NCI-H460 (cell line): Measurements from ENCODE around the gene LGI4. TPM values are rescaled to one million over a fixed set of nuclear protein-coding genes. Genes with fewer than 3 reads are reported as not detected.

Source experiments
- DNase-seq: peaks from one replicate; pipeline ENCODE4 v3.0.0-alpha.2; 2016; ENCODE audit warnings: low read depth; ENCODE audit errors: extremely low read depth
- small RNA-seq, 2 experiments: library from RNA; depleted of rRNA; stranded (forward); fragments of <200 nt; gene quantifications; one replicate each; pipeline ENCODE3, GENCODE V24; 2014
- total RNA-seq: library from RNA; depleted of rRNA; stranded (reverse); fragments of >200 nt; shearing (Covaris generic); gene quantifications from 2 replicates; pipeline ENCODE4 v1.2.3, GENCODE V29; 2014; rRNA removed

The LGI4 gene
- total RNA-seq, 1 experiment from 2014 or later, result 0.12 TPM

- DNase-seq, result no peak
Measured at GRCh38 chr19:35089554-35089953, 45.3 kb downstream of the LGI4 start.

GRCh38 chr19:35088131-35088913, 46.5 kb downstream of the LGI4 start:
- DNase-seq, result no peak

- no peak for DNase-seq
Measured at GRCh38 chr19:35087393-35087792, 47.5 kb downstream of the LGI4 start.

- DNase-seq, result no peak
Measured at GRCh38 chr19:35086455-35086854, 48.4 kb downstream of the LGI4 start.

GRCh38 chr19:35085947-35086346, 48.9 kb downstream of the LGI4 start:
- no peak for DNase-seq

GRCh38 chr19:35084509-35084762, 50.4 kb downstream of the LGI4 start:
- DNase-seq, result no peak

GRCh38 chr19:35083691-35084508, 51.0 kb downstream of the LGI4 start:
- no peak for DNase-seq

GRCh38 chr19:35081201-35081600, 53.7 kb downstream of the LGI4 start:
- no peak for DNase-seq

- no peak for DNase-seq
Measured at GRCh38 chr19:35080613-35081170, 54.2 kb downstream of the LGI4 start.

GRCh38 chr19:35079826-35080225, 55.0 kb downstream of the LGI4 start:
- DNase-seq, result no peak

- DNase-seq, result no peak
Measured at GRCh38 chr19:35077411-35078223, 57.2 kb downstream of the LGI4 start.

- DNase-seq, result no peak
Measured at GRCh38 chr19:35076657-35077056, 58.2 kb downstream of the LGI4 start.

- no peak for DNase-seq
Measured at GRCh38 chr19:35076026-35076370, 58.9 kb downstream of the LGI4 start.

- DNase-seq, result no peak
Measured at GRCh38 chr19:35075202-35076025, 59.4 kb downstream of the LGI4 start.

Small RNA genes lying within 50 kb of the gene (small RNA-seq; reads per million reads assigned to genes)
- gene AC020907.2, result 0 reads per million in 2 experiments

Other genes with a start within 250 kb of the LGI4 start
- 4.2 and 5.2 TPM in 2 replicates for gene ZNF30, start 208.2 kb downstream of the LGI4 start, total RNA-seq
- gene ZNF792, start 170.8 kb downstream of the LGI4 start, total RNA-seq, result 1.2 and 1.3 TPM in 2 replicates
- gene GRAMD1A, start 134.7 kb downstream of the LGI4 start, total RNA-seq, result 28.8 and 34.5 TPM in 2 replicates
- gene SCN1B, start 104.6 kb downstream of the LGI4 start, total RNA-seq, result 0.61 and 0.82 TPM in 2 replicates
- gene HPN, start 93.3 kb downstream of the LGI4 start, total RNA-seq, result not detected in 2 replicates
- not detected in 2 replicates for gene FXYD3, start 19.2 kb downstream of the LGI4 start, total RNA-seq
- not detected in 2 replicates for gene FXYD1, start 3.8 kb upstream of the LGI4 start, total RNA-seq
- gene FXYD7, start 8.2 kb upstream of the LGI4 start, total RNA-seq, result not detected in 2 replicates
- gene FXYD5, start 19.7 kb upstream of the LGI4 start, total RNA-seq, result 104 TPM in 2 replicates
- not detected in 2 replicates for gene FAM187B, start 93.7 kb upstream of the LGI4 start, total RNA-seq
- gene LSR, start 113.9 kb upstream of the LGI4 start, total RNA-seq, result 0.10 and 0.63 TPM in 2 replicates
- gene USF2, start 133.9 kb upstream of the LGI4 start, total RNA-seq, result 42.8 and 43.9 TPM in 2 replicates
- gene HAMP, start 147.5 kb upstream of the LGI4 start, total RNA-seq, result not detected in 2 replicates
- not detected in 2 replicates for gene MAG, start 157.1 kb upstream of the LGI4 start, total RNA-seq
- not detected in 2 replicates for gene CD22, start 194.1 kb upstream of the LGI4 start, total RNA-seq
- not detected in 2 replicates for gene FFAR1, start 212.8 kb upstream of the LGI4 start, total RNA-seq
- gene FFAR3, start 223.4 kb upstream of the LGI4 start, total RNA-seq, result not detected in 2 replicates
- gene GPR42, start 236.0 kb upstream of the LGI4 start, total RNA-seq, result not detected in 2 replicates